ENCODE results near the gene GRAPL.
"Not testable (repeated sequence)": the region's sequence is repeated elsewhere in the genome, so short reads cannot be mapped to it uniquely, and the experiment has no call there.

GRAPL gene

GRCh38 chr17:19137959-19138358 lies 10.6 kb downstream of the GRAPL start:
- DNase-seq: not testable (repeated sequence)

- not testable (repeated sequence) for DNase-seq
Measured at GRCh38 chr17:19141366-19142155, 14.2 kb downstream of the GRAPL start.

GRCh38 chr17:19142419-19142818 lies 15.0 kb downstream of the GRAPL start:
- not testable (repeated sequence) for DNase-seq

GRCh38 chr17:19143097-19143777 lies 15.8 kb downstream of the GRAPL start:
- not testable (repeated sequence) for DNase-seq

- DNase-seq: not testable (repeated sequence)
Measured at GRCh38 chr17:19144373-19144772, 17.0 kb downstream of the GRAPL start.

GRCh38 chr17:19145471-19145870 lies 18.1 kb downstream of the GRAPL start:
- not testable (repeated sequence) for DNase-seq

- not testable (repeated sequence) for DNase-seq
Measured at GRCh38 chr17:19150678-19151615, 23.6 kb downstream of the GRAPL start.

- not testable (repeated sequence) for DNase-seq
Measured at GRCh38 chr17:19157628-19158027, 30.2 kb downstream of the GRAPL start.

GRCh38 chr17:19158478-19158877 lies 31.1 kb downstream of the GRAPL start:
- not testable (repeated sequence) for DNase-seq

GRCh38 chr17:19158938-19159337 lies 31.5 kb downstream of the GRAPL start:
- not testable (repeated sequence) for DNase-seq

- DNase-seq: not testable (repeated sequence)
Measured at GRCh38 chr17:19161308-19162107, 34.1 kb downstream of the GRAPL start.

- DNase-seq: not testable (repeated sequence)
Measured at GRCh38 chr17:19162384-19163216, 35.2 kb downstream of the GRAPL start.

- DNase-seq: not testable (repeated sequence)
Measured at GRCh38 chr17:19174422-19174821, 47.0 kb downstream of the GRAPL start.

- DNase-seq: not testable (repeated sequence)
Measured at GRCh38 chr17:19175410-19175809, 48.0 kb downstream of the GRAPL start.

- not testable (repeated sequence) for DNase-seq
Measured at GRCh38 chr17:19181040-19181875, 53.9 kb downstream of the GRAPL start.

- not testable (repeated sequence) for DNase-seq
Measured at GRCh38 chr17:19187883-19188869, 60.8 kb downstream of the GRAPL start.

- DNase-seq: not testable (repeated sequence)
Measured at GRCh38 chr17:19188870-19189708, 61.7 kb downstream of the GRAPL start.

Measured in NCI-H2029 (cell line).